IPS-NIHi11 (cell line): ENCODE data around the gene SOS1.
"Not testable (repeated sequence)": the region's sequence is repeated elsewhere in the genome, so short reads cannot be mapped to it uniquely, and the experiment has no call there.

Experiments used
- DNase-seq: peaks from one replicate; pipeline ENCODE4 v3.0.0; 2012; ENCODE audit warnings: mixed read lengths, low spot score

The SOS1 gene

GRCh38 chr2:39120771-39121522 lies at the start of gene SOS1:
TSS of gene SOS1 (minus strand) at chr2:39121051. CDS start at chr2:39120422, 629 bp downstream.
- DNase-seq, result peak; percentile 98

GRCh38 chr2:39164089-39164488 lies 43.2 kb upstream of the SOS1 start:
- DNase-seq, result no peak

- DNase-seq, result no peak
Observed at GRCh38 chr2:39160982-39161381, 40.1 kb upstream of the SOS1 start.

GRCh38 chr2:39159283-39159682 lies 38.4 kb upstream of the SOS1 start:
- DNase-seq, result no peak

GRCh38 chr2:39158351-39158750 lies 37.5 kb upstream of the SOS1 start:
- DNase-seq, result no peak

GRCh38 chr2:39156846-39157245 lies 36.0 kb upstream of the SOS1 start:
- no peak for DNase-seq

GRCh38 chr2:39156107-39156506 lies 35.3 kb upstream of the SOS1 start:
- no peak for DNase-seq

GRCh38 chr2:39155573-39155972 lies 34.7 kb upstream of the SOS1 start:
- DNase-seq, result not testable (repeated sequence)

- no peak for DNase-seq
Observed at GRCh38 chr2:39154944-39155343, 34.1 kb upstream of the SOS1 start.

- no peak for DNase-seq
Observed at GRCh38 chr2:39153312-39153711, 32.5 kb upstream of the SOS1 start.

GRCh38 chr2:39152504-39152903 lies 31.7 kb upstream of the SOS1 start:
- DNase-seq, result no peak

- no peak for DNase-seq
Observed at GRCh38 chr2:39150890-39151497, 30.1 kb upstream of the SOS1 start.

- no peak for DNase-seq
Observed at GRCh38 chr2:39150102-39150562, 29.3 kb upstream of the SOS1 start.

GRCh38 chr2:39146630-39147029 lies 25.8 kb upstream of the SOS1 start:
- DNase-seq, result no peak

- DNase-seq, result no peak
Observed at GRCh38 chr2:39145906-39146421, 25.1 kb upstream of the SOS1 start.

GRCh38 chr2:39144416-39144815 lies 23.6 kb upstream of the SOS1 start:
- DNase-seq, result no peak

GRCh38 chr2:39142904-39143605 lies 22.2 kb upstream of the SOS1 start:
- DNase-seq, result no peak

- no peak for DNase-seq
Observed at GRCh38 chr2:39141334-39142271, 20.8 kb upstream of the SOS1 start.

- DNase-seq, result not testable (repeated sequence)
Observed at GRCh38 chr2:39140948-39141333, 20.1 kb upstream of the SOS1 start.

- DNase-seq, result no peak
Observed at GRCh38 chr2:39140322-39140847, 19.5 kb upstream of the SOS1 start.

- no peak for DNase-seq
Observed at GRCh38 chr2:39139511-39140237, 18.8 kb upstream of the SOS1 start.
